GM12891 (cell line): ENCODE results near the gene WDR7.

Experiments
- DNase-seq: peaks from one replicate; pipeline ENCODE4 v3.0.0; 2011; ENCODE audit warnings: low spot score; ENCODE audit not compliant: insufficient read length
- FAIRE-seq: peaks from 2 replicates; lab custom pipeline; 2011; peaks lifted over from hg19 to GRCh38; lab: Jason Lieb, UNC
- PAX5 ChIP-seq: IDR thresholded peaks from 2 replicates; pipeline ENCODE4 v1.6.1; 2011; ENCODE audit warnings: low read length, moderate library complexity, mild to moderate bottlenecking; ENCODE audit not compliant: insufficient read depth, severe bottlenecking
- POLR2A ChIP-seq: IDR thresholded peaks from 2 replicates; pipeline ENCODE4 v1.6.1; 2011; ENCODE audit warnings: low read depth, low read length, control low read depth
- POLR2AphosphoS5 ChIP-seq: IDR thresholded peaks from 2 replicates; pipeline ENCODE4 v1.6.1; 2011; ENCODE audit warnings: low read depth, low read length, control low read depth
- POU2F2 ChIP-seq: IDR thresholded peaks from 2 replicates; pipeline ENCODE4 v1.6.1; 2011; ENCODE audit warnings: low read depth, mild to moderate bottlenecking, control low read depth, low read length, moderate library complexity
- SPI1 ChIP-seq: IDR thresholded peaks from 2 replicates; pipeline ENCODE4 v1.6.1; 2011; ENCODE audit warnings: low read depth, low read length, control low read depth
- TAF1 ChIP-seq: IDR thresholded peaks from 2 replicates; pipeline ENCODE4 v1.6.1; 2011; ENCODE audit warnings: low read depth, low read length, control low read depth

WDR7 gene

GRCh38 chr18:57030417-57030816 is 379.3 kb downstream of the WDR7 start:
- FAIRE-seq = no peak
- DNase-seq = no peak
- TF ChIP-seq POLR2AphosphoS5 (no peak), TAF1 (no peak), POLR2A (no peak), SPI1 (no peak), POU2F2 (no peak), PAX5 (no peak)

GRCh38 chr18:57035590-57035989 is 384.4 kb downstream of the WDR7 start:
- FAIRE-seq (no peak), DNase-seq (no peak)
- TF ChIP-seq TAF1 = no peak
- no peak for TF ChIP-seq SPI1
- TF ChIP-seq PAX5 = no peak
- TF ChIP-seq POU2F2 = no peak
- TF ChIP-seq POLR2A = no peak
- TF ChIP-seq POLR2AphosphoS5 = no peak

- no peak for TF ChIP-seq SPI1
- TF ChIP-seq POLR2AphosphoS5 = no peak
- no peak for TF ChIP-seq POU2F2
- no peak for TF ChIP-seq POLR2A
- no peak for TF ChIP-seq TAF1
- no peak for TF ChIP-seq PAX5
- DNase-seq (no peak), FAIRE-seq (no peak)
These were observed 387.2 kb downstream of the WDR7 start for GRCh38 chr18:57038395-57038794.

- FAIRE-seq = no peak
- TF ChIP-seq POU2F2 (no peak), POLR2A (no peak), TAF1 (no peak), SPI1 (no peak), PAX5 (no peak), POLR2AphosphoS5 (no peak)
- no peak for DNase-seq
These were observed 389.0 kb downstream of the WDR7 start for GRCh38 chr18:57040175-57040574.

GRCh38 chr18:57043241-57043640 is 392.1 kb downstream of the WDR7 start:
- DNase-seq = no peak
- FAIRE-seq = no peak
- TF ChIP-seq POLR2AphosphoS5 = no peak
- no peak for TF ChIP-seq POU2F2
- TF ChIP-seq POLR2A = no peak
- TF ChIP-seq PAX5 = no peak
- no peak for TF ChIP-seq SPI1
- TF ChIP-seq TAF1 = no peak

GRCh38 chr18:57048351-57048750 is 397.2 kb downstream of the WDR7 start:
- DNase-seq = no peak
- TF ChIP-seq SPI1 (no peak), TAF1 (no peak), POU2F2 (no peak), POLR2AphosphoS5 (no peak), POLR2A (no peak), PAX5 (no peak)
- FAIRE-seq = no peak

GRCh38 chr18:57048859-57049258 is 397.7 kb downstream of the WDR7 start:
- FAIRE-seq (no peak), DNase-seq (no peak)
- TF ChIP-seq POLR2A = no peak
- no peak for TF ChIP-seq POLR2AphosphoS5
- no peak for TF ChIP-seq PAX5
- TF ChIP-seq TAF1 = no peak
- no peak for TF ChIP-seq SPI1
- TF ChIP-seq POU2F2 = no peak

GRCh38 chr18:57050310-57050949 is 399.3 kb downstream of the WDR7 start:
- FAIRE-seq (no peak), DNase-seq (no peak)

GRCh38 chr18:57051021-57051656 is 400.0 kb downstream of the WDR7 start:
- DNase-seq (no peak), FAIRE-seq (no peak)

More at GRCh38 chr18:57050310-57050949, 399.3 kb downstream of the WDR7 start:
- TF ChIP-seq PAX5 = no peak
- no peak for TF ChIP-seq POLR2AphosphoS5
- no peak for TF ChIP-seq TAF1
- no peak for TF ChIP-seq POU2F2
- no peak for TF ChIP-seq POLR2A
- no peak for TF ChIP-seq SPI1

More at GRCh38 chr18:57051021-57051656, 400.0 kb downstream of the WDR7 start:
- no peak for TF ChIP-seq POU2F2
- TF ChIP-seq TAF1 = no peak
- TF ChIP-seq POLR2AphosphoS5 = no peak
- TF ChIP-seq SPI1 = no peak
- no peak for TF ChIP-seq PAX5
- TF ChIP-seq POLR2A = no peak
